OCI-LY7 (cell line): ENCODE measurements around the gene KLF13. TPM values are rescaled to one million over a fixed set of nuclear protein-coding genes. Genes with fewer than 3 reads are reported as not detected.

ENCODE experiments used
- BruUV-seq: library from RNA; stranded (reverse); fragments of 400-500 nt; replicated peaks from 2 replicates; lab custom pipeline; 2021; lab: Mats Ljungman, UMichigan
- CTCF ChIA-PET: fragments of 300-600 bp; sonication (Branson Sonifier 250); formaldehyde crosslinking; loops from one replicate; lab custom pipeline; 2022; ENCODE audit warnings: antibody characterized with exemption; ENCODE audit not compliant: unreplicated experiment; lab: Charles Lee
- POLR2A ChIA-PET: fragments of 300-600 bp; sonication (Branson Sonifier 250); formaldehyde crosslinking; loops from one replicate; lab custom pipeline; 2022; ENCODE audit warnings: antibody characterized with exemption; lab: Charles Lee
- DNase-seq: peaks from one replicate; pipeline ENCODE4 v3.0.0-alpha.2; 2015; ENCODE audit warnings: low spot score
- H2AFZ ChIP-seq: fragments of 200-600 bp; sonication (generic), shearing (Covaris generic); 2 replicates; pipeline ENCODE4 v1.6.1; 2014; ENCODE audit warnings: mild to moderate bottlenecking, antibody characterized with exemption, low read length, moderate library complexity
- H3K27ac ChIP-seq: fragments of 200-600 bp; sonication (generic); 2 replicates; pipeline ENCODE4 v1.5.1; 2014; ENCODE audit warnings: mixed run types, low read depth, mild to moderate bottlenecking, moderate library complexity, low read length, inconsistent platforms; ENCODE audit not compliant: poor library complexity, severe bottlenecking
- H3K36me3 ChIP-seq: fragments of 200-600 bp; sonication (generic); 2 replicates; pipeline ENCODE4 v1.6.1; 2014; ENCODE audit warnings: mild to moderate bottlenecking, antibody characterized with exemption, low read length, moderate library complexity, mixed read lengths; ENCODE audit not compliant: insufficient read depth
- H3K4me1 ChIP-seq: fragments of 200-600 bp; sonication (generic); 2 replicates; pipeline ENCODE4 v1.5.1; 2014; ENCODE audit warnings: mild to moderate bottlenecking, low read length; ENCODE audit not compliant: insufficient read depth, poor library complexity, severe bottlenecking
- H3K4me2 ChIP-seq: fragments of 200-600 bp; sonication (generic); 2 replicates; pipeline ENCODE4 v1.6.1; 2014; ENCODE audit warnings: mild to moderate bottlenecking, low read length
- H3K4me3 ChIP-seq: fragments of 200-600 bp; sonication (generic); 2 replicates; pipeline ENCODE4 v1.5.1; 2014; ENCODE audit warnings: mild to moderate bottlenecking, low read depth, low read length; ENCODE audit not compliant: poor library complexity, severe bottlenecking
- H3K79me2 ChIP-seq: fragments of 200-600 bp; sonication (generic); 2 replicates; pipeline ENCODE4 v1.6.1; 2016; ENCODE audit warnings: low read depth, mild to moderate bottlenecking, low read length, moderate library complexity, mixed read lengths; ENCODE audit not compliant: insufficient read depth
- H3K9me2 ChIP-seq: fragments of 200-600 bp; sonication (generic); 2 replicates; pipeline ENCODE4 v1.6.1; 2016; ENCODE audit warnings: mild to moderate bottlenecking, low read length, mixed read lengths; ENCODE audit not compliant: insufficient read depth
- H3K9me3 ChIP-seq: fragments of 200-600 bp; sonication (generic); 2 replicates; pipeline ENCODE4 v1.6.1; 2014; ENCODE audit warnings: mild to moderate bottlenecking, mixed run types, low read length, mixed read lengths
- H4K20me1 ChIP-seq: fragments of 200-600 bp; sonication (generic); 2 replicates; pipeline ENCODE4 v1.6.1; 2014; ENCODE audit warnings: mild to moderate bottlenecking, antibody characterized with exemption, low read length, moderate library complexity, mixed read lengths; ENCODE audit not compliant: insufficient read depth
- CTCF ChIP-seq: fragments of 200-600 bp; sonication (generic); conservative IDR thresholded peaks from 2 replicates; pipeline ENCODE4 v1.5.1; 2014; ENCODE audit warnings: mild to moderate bottlenecking, antibody characterized with exemption, low read length, moderate library complexity, mixed read lengths
- EZH2phosphoT487 ChIP-seq: fragments of 200-600 bp; sonication (generic); IDR thresholded peaks from 2 replicates; pipeline ENCODE4 v1.6.1; 2018; ENCODE audit warnings: low read depth, borderline replicate concordance, mild to moderate bottlenecking, mixed run types, antibody characterized with exemption, low read length, moderate library complexity, mixed read lengths
- intact Hi-C: fragments of 100-400 bp; cut with micrococcal nuclease; formaldehyde crosslinking; loops from one replicate; pipeline ENCODE4 v1.10.0; 2022; ENCODE audit not compliant: unreplicated experiment
- total RNA-seq, 2 experiments: library from RNA; depleted of rRNA in 1 of 2; stranded (reverse); fragments of >200 nt in 1 of 2; shearing (Covaris generic) in 1 of 2; gene quantifications; 2 replicates each; pipeline ENCODE4 v1.2.3, GENCODE V29; 2014 to 2022

The KLF13 gene
- total RNA-seq, 2 experiments from 2014 or later: 63.2 to 64.6 TPM

DNA sequence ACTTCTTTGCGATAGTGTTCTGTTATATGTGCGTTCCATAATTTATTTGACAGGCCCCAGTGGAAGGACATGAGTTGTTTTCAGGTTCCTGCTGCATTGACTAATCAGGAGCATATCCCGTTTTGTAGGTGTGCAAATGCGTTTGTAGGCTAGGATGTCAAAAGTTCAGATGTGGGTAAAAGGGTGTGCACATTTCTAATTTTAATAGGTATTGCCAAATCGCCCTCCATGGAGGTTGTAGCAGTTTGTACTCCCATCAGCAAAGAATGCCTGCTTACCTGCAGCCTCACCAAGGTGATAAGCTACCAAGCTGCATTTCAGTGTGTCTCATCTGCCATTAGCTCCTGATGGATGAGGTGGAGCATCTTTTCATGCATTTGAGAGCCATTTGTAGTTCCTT is 36.3 kb downstream of the KLF13 start:
- H3K9me3 ChIP-seq: no peaks in the 10 kb centered on the region

GRCh38 chr15:31364301-31365031 is 37.8 kb downstream of the KLF13 start:
- POLR2A ChIA-PET: interaction anchor here (0.7 to 2.6 kb wide), 3 partner anchors 17 to 133 kb away, joined by 3 to 10 read pairs (median 3); no protein-coding TSS in a partner anchor
- BruUV-seq: no TSS peak
- TF ChIP-seq EZH2phosphoT487: no peak
- TF ChIP-seq CTCF: no peak
- H3K79me2 ChIP-seq: peaks cover 86% of the 10 kb centered on the region
- H3K4me2 ChIP-seq: peak overlapping the region; percentile 70
- DNase-seq: peak; percentile 61
- H3K9me2 ChIP-seq: no peaks in the 10 kb centered on the region
- H3K9me3 ChIP-seq: peaks cover 8% of the 10 kb centered on the region
- CTCF ChIA-PET: interaction anchor here (0.9 kb wide), 1 partner anchor 11 kb away, joined by 3 read pairs; no protein-coding TSS in a partner anchor
- H3K4me1 ChIP-seq: peaks cover 94% of the 10 kb centered on the region
- intact Hi-C loops: no loop called here
- H3K4me3 ChIP-seq: peak overlapping the region; percentile 47
- H3K27ac ChIP-seq: peak overlapping the region; percentile 65
- peaks cover 21% of the 10 kb centered on the region for H3K36me3 ChIP-seq
- no peak overlapping the region for H2AFZ ChIP-seq
- H4K20me1 ChIP-seq: peaks cover 7% of the 10 kb centered on the region; the same call in 1 of the 2 replicates

More for the DNA sequence above, 36.3 kb downstream of the KLF13 start:
- POLR2A ChIA-PET: interaction anchor here (0.6 to 2.6 kb wide), 4 partner anchors 16 to 132 kb away, joined by 3 to 10 read pairs (median 4); no protein-coding TSS in a partner anchor
- peaks cover 20% of the 10 kb centered on the region; the same call in 1 of the 2 replicates for H3K36me3 ChIP-seq
- no peaks in the 10 kb centered on the region for H3K9me2 ChIP-seq
- no peak overlapping the region for H2AFZ ChIP-seq
- peak overlapping the region; percentile 98 for H3K27ac ChIP-seq
- H3K79me2 ChIP-seq: peaks cover 86% of the 10 kb centered on the region
- intact Hi-C loops: no loop called here
- CTCF ChIA-PET: no interaction called here
- peaks cover 98% of the 10 kb centered on the region for H3K4me1 ChIP-seq
- no peak for TF ChIP-seq CTCF
- TF ChIP-seq EZH2phosphoT487: no peak
- peak overlapping the region; percentile 61 for H3K4me3 ChIP-seq
- H4K20me1 ChIP-seq: peaks cover 5% of the 10 kb centered on the region; the same call in 1 of the 2 replicates
- H3K4me2 ChIP-seq: peak overlapping the region; percentile 97
- no TSS peak for BruUV-seq
- DNase-seq: no peak
